Right lobe of liver (tissue), 4 donors: ENCODE data around the gene DDIAS.

ENCODE experiments used
- CTCF ChIP-seq, 4 donors: fragments of 200-600 bp in 3 of 4; fragments of 450-650 bp in 1 of 4; IDR thresholded peaks; one replicate each; pipeline versions ENCODE4 v1.5.1 to v1.8.0; 2016 to 2022; ENCODE audit warnings: antibody characterized with exemption in 4 of 4, mild to moderate bottlenecking in 2 of 4
- POLR2A ChIP-seq: fragments of 450-650 bp; IDR thresholded peaks from one replicate; pipeline ENCODE4 v1.6.1; 2017; ENCODE audit warnings: antibody characterized with exemption, mild to moderate bottlenecking
- donor health status: DM: no; HTN: no; CAD: no.
- donor health status: DM: no; HTN: no; CAD: no.
- donor health status: DM: no; HTN: yes; CAD: no.

DNA sequence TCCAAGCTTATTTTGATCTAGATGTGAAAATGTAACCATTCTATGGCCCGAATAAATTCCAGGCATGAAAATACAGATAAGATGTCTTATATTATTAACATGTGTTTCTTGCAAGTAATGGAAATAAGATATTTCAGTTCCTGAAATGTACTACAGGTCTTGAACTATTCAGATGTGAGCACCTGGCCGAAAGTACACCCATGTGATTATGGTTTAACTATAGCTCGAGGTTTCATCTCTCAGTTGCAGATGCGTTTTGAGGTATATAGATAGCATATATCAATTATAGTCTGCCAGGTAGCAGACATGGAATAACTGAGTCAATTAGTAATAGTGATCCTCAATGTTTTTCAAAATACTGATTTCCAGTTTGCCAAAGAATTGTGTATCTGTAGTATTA is 68.3 kb downstream of the DDIAS start:
- TF ChIP-seq CTCF (IDR thresholded peaks at IDR 0.05), result no peak
- TF ChIP-seq POLR2A, result no peak
